Panc1 (cell line): Measurements from ENCODE around the gene MARK3.
"Not testable (repeated sequence)": the region's sequence is repeated elsewhere in the genome, so short reads cannot be mapped to it uniquely, and the experiment has no call there.

Source experiments
- CTCF ChIP-seq: fragments of 450-650 bp; IDR thresholded peaks from 2 replicates; pipeline ENCODE4 v1.5.1; 2017; ENCODE audit warnings: mild to moderate bottlenecking
- REST ChIP-seq, 2 experiments: IDR thresholded peaks; 2 replicates each; pipeline ENCODE4 v1.6.1; 2011 to 2012; ENCODE audit warnings: low read depth in 2 of 2, control low read depth in 1 of 2, low read length in 1 of 2, mild to moderate bottlenecking in 1 of 2, moderate library complexity in 1 of 2; ENCODE audit not compliant: insufficient read depth in 1 of 2
- SIN3A ChIP-seq: IDR thresholded peaks from 2 replicates; pipeline ENCODE4 v1.6.1; 2012; ENCODE audit warnings: low read depth, mild to moderate bottlenecking, low read length, moderate library complexity, borderline replicate concordance; ENCODE audit not compliant: insufficient read depth
- TCF7L2 ChIP-seq: IDR thresholded peaks from 2 replicates; pipeline ENCODE4 v1.6.1; 2011; ENCODE audit warnings: mild to moderate bottlenecking, low read depth, low read length, inconsistent platforms

DNA sequence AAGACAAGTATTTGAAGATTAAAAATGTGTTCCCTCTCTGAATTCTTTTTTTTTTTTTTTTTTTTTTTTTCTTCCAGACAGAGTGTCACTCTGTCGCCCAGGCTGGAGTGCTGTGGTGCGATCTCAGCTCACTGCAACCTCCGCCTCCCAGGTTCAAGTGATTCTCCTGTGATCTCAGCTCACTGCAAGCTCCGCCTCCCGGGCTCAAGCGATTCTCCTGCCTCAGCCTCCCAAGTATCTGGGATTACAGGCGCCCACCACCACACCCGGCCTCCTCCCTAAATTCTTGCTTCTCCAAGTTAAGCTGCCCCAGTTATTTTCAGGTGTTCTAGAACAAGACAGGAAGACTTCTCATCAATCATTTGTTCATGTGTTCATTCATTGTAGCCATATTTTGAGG is 127.0 kb downstream of the MARK3 start:
- not testable (repeated sequence) for TF ChIP-seq CTCF; REST (IDR thresholded peaks at IDR 0.05; ENCODE audit: insufficient read depth in 1 of 2, low read depth in 2 of 2, low read length in 1 of 2); SIN3A; TCF7L2
